IPS-NIHi7 (cell line): ENCODE measurements around the gene ZNF281.
A peak's percentile ranks its signal among the peaks of the same experiment; 100 is the strongest.
"Not testable (repeated sequence)": the region's sequence is repeated elsewhere in the genome, so short reads cannot be mapped to it uniquely, and the experiment has no call there.

Source experiments
- DNase-seq: peaks from one replicate; pipeline ENCODE4 v3.0.0; 2012; ENCODE audit warnings: mixed read lengths; ENCODE audit errors: extremely low spot score

ZNF281 gene

DNA sequence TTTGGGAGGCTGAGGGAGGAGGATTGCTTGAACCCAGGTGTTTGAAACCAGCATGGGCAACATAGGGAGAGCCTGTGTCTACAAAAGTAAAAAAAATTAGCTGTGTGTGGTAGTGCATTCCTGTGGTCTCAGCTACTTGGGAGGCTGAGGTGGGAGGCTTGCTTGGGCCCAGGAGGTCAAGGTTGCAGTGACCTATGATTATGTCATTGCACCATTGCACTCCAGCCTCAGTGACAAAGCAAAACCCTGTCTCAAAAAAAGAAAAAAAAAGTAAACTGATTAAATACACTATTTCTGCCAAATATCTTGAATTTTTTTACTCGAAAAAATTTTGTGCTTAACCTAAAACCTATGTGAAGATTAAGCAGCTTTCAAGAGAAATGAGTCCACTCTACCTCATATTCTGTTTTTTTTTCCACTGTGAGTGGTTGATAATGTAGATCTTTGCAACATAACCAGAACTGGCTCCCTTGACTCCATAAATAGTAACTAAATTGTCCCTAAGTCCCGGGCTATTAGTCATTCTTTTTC is 19.4 kb upstream of the ZNF281 start:
- no peak for DNase-seq

DNA sequence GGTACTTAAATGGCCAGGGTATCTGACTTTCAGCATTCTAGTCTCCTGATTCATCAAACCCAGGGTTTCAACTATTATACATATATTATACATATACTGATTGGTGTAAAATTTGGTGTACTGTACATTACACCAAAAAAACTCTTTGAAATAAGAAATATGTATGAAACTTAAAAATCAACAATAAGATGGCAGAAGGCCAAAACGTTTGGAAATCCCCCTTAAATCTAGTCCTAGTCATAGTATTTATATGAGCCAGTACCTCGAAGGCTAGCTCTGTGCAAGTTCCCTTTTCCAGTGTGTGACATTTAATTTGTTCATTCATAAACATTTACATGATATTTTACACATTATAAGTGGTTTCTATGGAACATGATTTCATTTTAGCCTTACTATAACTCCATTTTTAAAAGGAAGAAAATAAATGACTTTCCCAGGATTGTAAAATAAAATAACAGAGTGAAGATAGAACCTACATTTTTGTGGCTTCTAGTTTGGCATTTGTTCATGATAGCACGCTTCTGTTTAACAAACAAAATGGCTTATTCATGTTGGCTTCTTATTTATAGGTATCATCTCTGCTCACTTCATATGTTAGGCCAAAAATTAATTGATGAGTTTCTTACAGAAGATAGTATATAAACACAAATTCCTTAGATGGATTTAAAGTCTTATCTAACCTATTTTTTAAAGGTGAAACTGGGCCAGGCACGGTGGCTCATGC is 18.8 kb upstream of the ZNF281 start:
- DNase-seq = no peak

DNA sequence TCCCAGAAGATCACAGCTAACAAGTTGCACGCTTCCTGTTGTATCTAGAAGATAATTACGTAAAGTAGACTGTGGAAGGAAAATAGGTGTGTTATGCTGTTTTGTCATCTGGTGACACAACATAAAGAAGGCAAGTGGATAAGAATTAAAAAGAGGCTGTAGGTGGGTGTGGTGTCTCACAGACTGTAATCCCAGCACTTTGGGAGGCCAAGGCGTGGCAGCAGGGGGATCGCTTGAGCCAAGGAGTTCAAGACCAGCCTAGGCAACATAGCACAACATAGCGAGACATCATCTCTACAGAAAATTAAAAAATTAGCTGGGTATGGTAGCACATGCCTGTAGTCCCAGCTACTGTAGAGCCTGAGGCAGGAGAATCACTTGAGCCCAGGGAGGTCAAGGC is 17.9 kb upstream of the ZNF281 start:
- DNase-seq = no peak

DNA sequence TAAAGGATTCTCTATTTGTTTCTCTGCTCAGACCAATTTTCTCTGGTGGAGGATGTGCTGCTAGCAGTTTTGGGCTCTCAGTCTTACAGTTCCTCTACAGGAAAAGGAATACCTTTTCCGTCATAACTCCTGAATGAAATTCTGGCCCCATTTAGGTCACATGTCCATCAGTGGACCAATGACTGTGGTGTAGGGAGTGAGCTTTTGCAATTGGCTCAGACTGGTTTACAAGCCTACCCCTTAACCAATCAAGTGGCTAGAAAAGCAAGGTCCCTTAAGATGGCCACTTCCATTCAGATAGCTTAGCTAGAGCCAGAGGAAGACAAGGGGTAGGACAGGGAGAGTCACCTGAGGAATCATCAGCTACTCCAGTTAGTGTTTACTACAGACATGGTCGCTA is 16.4 kb upstream of the ZNF281 start:
- DNase-seq = no peak

DNA sequence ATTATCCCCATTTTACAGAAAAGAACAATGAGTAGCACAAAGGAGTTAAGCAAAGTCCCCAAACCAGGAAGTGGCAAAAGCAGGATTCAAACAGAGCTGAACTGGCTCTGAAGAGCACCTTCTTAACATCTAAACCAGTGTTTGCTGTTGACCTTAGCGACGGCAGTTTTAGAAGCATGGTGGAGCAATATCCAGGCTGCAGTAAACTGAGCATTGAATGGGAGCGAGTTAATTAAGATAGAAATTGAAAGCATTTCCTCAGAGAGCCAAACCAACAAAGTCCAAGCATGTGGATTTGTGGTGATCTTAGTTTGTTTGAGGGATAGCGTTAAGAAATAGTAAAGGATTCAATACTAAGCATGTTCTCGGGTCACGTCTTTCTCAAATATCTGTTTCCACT is 13.4 kb upstream of the ZNF281 start:
- DNase-seq = no peak

DNA sequence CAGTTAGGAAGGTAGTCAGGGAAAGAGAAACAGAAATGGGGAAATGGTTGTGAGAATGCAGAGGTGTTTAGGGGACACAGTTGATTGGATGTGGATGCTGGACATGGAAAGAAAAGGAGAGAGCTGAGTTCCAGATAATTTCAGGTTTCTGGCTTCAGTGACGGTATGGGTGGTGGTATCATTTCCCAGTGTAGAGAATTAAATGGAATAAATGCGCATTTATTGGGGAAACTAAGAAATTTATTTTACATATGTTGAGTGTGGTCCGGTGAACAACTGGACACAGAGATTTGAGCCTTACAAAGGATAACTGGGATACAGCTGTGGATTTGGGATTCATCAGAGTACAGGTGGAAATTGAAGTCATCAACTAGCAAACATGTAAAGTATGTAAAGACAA is 12.4 kb upstream of the ZNF281 start:
- no peak for DNase-seq

DNA sequence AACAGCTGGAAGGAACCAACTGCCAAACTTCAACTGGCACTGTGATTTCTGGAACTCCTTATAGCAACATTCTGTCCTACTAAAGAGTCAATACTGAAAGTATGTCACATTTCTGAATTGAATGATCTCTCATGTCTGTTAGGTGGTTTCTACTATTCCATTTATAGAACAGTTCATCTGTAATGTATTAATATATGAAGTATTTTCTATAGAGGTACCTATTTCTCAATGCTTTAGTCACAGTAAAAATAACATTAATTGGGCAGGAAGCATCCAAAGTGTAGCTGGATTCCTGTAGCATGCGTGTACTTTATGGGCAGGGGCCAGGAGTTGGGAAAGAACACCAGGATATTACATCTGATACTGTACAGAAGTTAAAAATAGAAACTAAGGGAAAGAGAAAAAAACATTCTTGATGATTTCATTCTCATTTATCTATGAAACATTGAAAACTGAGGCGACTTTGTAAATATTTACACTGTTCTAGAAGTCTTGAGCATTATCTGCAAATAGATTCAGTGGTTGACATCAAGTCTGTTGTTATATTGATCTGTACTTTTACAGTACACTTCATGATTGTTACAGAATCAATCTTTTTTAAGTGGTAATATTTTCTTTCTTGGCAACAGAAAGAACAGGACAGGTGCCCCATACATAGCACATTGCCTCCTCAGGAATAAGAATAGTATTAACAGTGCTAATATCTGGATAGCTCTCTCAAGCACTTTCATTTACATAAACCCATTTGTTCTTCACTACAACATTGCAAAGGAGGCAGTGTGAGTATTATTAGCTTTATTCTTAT is 6.2 kb upstream of the ZNF281 start:
- no peak for DNase-seq

DNA sequence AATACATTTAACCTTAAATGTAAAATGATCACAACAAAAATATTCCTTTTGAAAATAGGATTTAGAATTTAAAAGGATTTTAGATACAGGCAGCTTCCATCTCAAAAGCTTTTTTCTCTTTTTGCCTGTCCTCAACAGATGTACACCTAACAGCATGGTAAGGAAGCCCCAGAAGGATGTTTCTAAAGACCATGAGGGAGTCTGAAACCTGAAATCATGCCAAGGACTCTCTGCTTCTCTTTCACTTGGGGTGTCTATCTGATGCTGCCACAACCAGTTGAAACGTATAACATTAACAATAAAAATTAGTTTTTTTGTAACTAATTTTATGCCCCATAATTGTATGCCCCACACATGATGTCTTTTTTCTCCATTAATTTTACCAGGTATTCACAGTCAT is 5.4 kb upstream of the ZNF281 start:
- DNase-seq = no peak

DNA sequence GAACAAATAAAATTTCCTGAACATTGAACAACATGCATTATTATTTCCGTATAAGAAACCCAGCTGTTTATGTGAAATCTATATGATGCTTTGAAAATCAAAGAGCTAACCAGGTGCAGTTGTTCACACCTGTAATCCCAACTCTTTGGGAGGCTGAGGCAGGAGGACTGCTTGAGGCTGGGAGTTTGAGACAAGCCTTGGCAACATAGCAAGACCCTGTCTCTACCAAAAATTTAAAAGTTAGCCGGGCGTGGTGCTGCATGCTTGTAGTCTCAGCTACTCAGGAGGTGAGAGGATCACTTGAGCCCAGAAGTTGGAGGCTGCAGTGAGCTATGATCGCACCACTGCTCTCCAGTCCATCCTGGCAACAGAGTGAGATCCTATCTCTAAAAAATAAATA is 4.8 kb upstream of the ZNF281 start:
- no peak for DNase-seq

DNA sequence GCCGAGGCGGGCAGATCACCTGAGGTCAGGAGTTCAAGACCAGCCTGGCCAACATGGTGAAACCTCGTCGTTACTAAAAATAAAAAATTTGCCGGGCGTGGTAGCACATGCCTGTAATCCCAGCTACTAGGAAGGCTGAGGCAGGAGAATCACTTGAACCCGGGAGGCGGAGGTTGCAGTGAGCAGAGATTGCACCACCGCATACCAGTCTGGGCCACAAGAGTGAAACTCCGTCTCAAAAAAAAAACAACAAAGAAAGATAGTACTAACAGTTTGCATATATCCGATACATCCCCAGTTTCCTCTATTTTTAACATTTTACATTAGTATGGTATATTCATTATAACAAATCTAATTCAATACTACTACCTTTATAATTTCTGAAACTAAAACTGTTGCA is 3.9 kb upstream of the ZNF281 start:
- DNase-seq = not testable (repeated sequence)

DNA sequence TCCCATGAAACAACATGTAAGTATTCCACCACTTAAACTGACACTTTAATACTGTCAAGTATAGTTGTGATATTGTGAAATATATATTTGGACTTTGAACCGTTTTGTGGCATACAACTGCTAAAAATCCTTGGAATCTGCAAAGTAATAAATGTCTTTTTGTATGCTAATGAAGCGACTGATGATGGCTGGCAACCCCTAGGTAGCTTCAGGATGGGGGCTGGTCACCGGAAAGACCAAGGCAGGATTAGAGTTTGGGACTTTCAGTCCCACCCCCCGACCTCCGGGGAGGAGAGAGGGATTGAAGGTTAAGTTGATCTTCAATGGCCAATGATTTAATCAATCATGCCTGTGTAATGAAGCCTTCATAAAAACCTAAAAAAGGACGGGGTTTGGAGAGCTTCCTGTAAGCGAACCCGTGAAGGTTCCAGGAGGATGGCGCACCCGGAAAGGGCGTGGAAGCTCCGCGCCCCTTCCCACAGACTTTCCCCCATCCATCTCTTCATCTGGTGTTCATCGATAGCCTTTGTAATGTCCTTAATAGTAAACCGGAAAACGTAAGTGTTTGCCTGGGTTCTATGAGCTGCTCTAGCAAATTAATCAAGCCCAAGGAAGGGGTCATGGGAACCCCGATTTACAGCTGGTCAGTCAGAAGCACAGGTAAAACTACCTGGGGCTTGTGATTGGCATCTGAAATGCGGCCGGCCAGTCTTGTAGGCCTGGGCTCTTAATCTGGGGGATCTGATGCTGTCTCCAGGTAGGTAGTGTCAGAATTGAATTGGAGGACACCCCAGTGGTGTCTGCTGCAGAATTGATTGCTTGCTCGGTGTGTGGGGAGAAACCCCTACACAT is 1.8 kb upstream of the ZNF281 start:
- DNase-seq = no peak

DNA sequence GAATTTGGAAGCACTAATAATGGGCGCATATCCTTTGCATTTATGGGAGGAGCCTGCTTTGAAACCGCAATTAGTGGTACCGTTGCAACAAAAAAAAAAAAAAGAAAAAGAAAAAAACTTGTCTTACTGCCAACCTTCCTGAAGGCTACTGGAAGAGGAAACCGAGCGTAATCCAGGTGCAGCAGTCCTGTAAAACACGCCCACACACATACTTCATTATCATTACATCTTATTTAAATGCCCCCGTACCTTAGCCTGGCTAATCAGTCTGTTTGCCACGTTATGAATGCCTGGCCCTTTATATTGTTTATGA is 686 bp upstream of the ZNF281 start:
- no peak for DNase-seq

DNA sequence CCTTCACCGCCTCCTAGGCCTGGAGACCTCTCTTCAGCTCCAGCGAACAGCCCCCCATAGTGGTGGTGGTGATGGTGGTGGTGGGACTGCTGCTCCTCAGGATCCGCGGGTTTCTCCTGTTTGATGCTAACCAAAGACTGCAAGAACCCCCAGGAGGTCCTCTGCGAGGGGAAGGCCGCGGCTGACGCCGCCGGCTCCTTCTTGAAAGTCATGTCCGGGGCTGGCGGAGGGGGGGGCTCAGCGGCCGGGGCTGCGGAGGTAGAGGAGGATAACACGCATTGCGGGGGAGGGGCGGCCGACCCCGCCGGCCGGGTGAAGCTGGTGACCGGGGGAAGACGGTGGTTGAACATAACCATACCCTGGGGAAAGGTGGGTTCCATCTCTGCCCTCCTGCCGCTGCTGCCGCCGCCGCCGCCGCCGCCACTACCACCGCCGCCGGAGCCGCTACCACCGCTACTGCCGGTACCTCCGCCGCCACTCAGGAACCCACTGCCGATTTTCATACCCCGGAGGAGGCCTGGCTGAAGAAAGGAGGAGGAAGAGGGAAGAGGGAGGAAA is 554 bp downstream of the ZNF281 start:
- DNase-seq = peak; percentile 30

DNA sequence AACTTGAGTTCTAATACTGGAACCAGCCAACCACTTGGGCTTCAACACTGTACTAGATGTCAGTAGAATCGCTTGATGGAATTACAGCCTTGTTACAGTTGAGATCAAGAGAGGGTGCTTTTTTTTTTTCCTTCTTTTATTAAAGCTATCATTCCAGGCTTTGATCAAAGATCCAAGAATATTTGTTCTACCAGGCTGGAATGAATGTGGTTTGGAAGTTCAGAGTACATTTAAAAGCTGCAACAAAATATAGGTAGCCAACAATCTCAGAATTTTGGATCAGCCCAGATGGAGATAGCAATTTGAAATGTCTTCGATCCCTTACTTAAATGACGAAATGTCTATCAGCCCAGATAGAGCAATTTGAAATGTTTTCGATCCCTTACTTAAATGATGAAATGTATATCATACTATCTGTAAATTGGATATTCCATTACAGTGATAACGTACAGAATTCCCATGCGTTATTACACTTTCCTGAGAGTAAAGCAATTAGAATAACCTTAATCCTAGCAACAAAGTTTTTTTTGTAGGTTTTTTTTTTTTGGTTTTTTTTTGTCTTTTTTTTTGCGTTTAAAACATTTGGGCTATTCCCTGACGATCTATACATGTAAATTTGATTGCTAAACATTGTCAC is 3.6 kb downstream of the ZNF281 start:
- no peak for DNase-seq

DNA sequence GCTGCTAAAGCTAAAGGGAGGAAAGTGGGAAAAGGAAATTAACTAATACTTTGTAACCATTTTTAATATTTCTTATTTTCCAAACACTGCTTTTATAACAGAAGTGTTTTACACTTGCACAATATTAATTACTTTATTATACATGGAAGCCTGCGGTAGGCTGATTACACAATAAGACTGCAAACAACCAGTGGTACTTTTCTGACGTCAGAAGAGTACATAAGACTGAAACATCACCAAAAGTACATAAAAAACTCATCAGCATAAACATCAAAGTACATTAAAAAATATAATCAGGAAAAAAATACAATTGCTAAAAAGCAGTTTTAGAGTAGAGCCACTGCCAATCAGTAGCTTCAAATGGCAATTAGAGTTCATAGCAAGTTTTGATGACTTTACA is 4.6 kb downstream of the ZNF281 start:
- no peak for DNase-seq

DNA sequence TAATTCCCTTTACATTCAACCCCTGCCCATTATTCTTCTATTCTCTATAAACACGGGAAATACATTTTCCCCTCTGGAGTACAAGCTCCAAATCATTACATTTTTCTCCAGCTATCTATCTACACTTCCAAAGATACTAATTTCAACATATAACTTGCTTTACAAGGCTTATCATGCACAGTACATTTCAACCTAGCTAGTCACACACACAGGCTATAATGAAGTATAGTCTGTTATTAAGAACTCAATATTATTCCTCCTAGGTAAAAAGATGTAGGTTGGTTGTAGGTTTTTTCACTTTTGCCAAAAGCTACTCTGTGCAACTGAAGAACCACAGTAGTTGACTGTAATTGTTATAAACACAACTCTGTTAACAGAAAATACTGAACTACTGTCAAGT is 8.1 kb downstream of the ZNF281 start:
- DNase-seq = no peak

DNA sequence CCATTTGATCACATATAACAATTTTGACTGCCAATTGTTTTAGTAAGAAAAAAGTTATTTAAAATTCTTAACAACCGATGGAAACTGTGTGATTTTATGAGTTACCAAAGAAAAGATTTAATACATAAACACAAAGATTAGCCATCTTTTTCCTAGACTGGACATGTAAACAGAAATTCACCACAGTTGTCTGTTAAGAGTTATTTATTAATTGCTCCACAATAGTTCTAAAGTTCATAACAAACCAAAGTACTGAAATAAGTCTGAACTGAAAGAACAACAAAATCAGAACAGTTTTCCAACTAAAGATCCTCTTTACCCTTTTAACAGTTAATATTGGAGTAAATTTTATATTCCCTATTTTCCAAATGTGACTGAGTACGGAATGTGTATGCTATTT is 8.6 kb downstream of the ZNF281 start:
- DNase-seq = no peak

DNA sequence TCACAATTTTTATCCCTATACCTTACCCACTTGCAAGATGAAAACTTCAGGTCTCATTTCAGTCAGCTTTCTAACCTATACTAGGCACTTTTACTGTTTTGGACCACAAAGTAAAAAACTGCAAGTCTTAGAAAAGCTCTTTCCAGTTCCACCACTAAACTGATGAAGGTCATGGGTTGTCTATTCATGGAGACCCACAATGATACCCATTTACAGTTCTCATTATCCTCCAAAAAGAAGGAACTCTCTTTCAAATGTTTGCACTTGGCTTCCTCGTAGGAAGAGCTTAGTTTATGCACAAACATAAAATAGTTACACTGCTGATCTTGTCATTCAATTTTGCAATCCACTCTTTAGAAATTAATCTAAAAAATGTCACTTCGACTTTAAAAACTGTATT is 9.3 kb downstream of the ZNF281 start:
- no peak for DNase-seq

DNA sequence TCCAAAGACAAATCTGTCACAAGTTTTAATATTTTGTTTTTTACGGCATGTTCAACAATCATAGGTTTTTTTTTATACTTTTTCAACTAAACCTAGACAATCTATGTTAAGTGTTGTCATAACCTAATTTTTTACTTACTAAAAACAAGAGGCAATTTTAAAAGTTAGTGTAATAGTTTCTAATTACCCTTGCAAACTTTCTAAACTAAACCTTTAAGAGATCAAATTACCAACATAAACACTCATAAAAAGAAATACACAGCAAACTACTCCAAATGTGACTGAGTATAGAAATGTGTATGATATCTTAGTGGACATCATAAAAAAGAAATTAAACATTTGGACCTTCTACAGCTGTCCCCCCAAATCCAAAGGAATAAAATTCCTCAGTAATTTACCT is 10.0 kb downstream of the ZNF281 start:
- no peak for DNase-seq

DNA sequence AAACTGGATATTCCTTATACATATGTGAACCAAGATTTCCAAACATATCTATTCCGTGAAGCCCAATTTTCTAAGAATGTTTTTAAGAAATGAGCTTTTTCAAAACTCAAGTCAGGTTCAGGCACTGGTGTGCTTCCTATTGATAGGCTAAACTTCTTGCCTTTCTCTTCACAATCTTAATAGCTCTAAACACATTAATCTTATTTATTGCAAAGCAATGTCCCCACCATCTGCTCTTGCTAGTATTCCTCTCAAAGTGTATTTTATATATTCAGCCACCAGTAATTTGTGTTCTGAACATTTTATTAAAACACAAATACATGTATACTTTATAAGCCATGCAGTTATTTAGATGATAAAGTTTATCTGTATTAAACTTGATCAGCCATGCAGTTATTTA is 11.5 kb downstream of the ZNF281 start:
- DNase-seq = no peak

DNA sequence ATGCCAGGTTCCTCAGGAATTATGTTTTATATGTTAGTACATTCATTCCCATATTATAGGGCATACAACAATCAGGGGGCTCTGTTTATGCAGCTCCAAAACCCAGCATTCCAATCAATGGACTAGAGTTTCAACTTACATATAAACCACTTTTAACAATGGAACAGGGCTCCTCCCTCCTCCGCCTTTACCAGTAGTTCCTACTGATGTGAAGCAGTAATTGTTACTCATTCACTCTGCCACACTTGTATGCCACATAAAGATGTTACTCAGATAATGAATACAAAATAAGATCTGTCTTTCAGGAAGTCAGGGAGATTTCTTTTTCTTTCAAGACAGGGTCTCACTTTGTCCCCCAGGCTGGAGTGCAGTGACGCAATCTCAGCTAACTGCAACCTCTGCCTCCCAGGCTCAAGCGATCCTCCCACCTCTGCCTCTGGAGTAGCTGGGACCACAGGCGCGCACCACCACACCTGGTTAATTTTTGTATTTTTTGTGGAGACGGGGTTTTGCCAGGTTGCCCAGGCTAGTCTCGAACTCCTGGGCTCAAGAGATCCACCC is 17.1 kb downstream of the ZNF281 start:
- no peak for DNase-seq
